PC-9 (cell line): Measurements from ENCODE around the gene ELL2. TPM values are rescaled to one million over a fixed set of nuclear protein-coding genes. Genes with fewer than 3 reads are reported as not detected.

Experiments
- BruUV-seq: library from RNA; stranded (reverse); fragments of 400-500 nt; replicated peaks from 2 replicates; lab custom pipeline; 2021; lab: Mats Ljungman, UMichigan
- CTCF ChIA-PET: fragments of 300-600 bp; sonication (Branson Sonifier 250); formaldehyde crosslinking; loops from one replicate; lab custom pipeline; 2022; ENCODE audit warnings: antibody characterized with exemption; lab: Charles Lee
- POLR2A ChIA-PET: fragments of 300-600 bp; sonication (Branson Sonifier 250); formaldehyde crosslinking; loops from one replicate; lab custom pipeline; 2022; ENCODE audit warnings: antibody characterized with exemption; ENCODE audit not compliant: unreplicated experiment; lab: Charles Lee
- DNase-seq, 2 experiments: peaks; one replicate each; pipeline versions ENCODE4 v3.0.0 to v3.0.0-alpha.2; 2015 to 2022; ENCODE audit warnings: mixed read lengths in 1 of 2
- H2AFZ ChIP-seq: fragments of 200-600 bp; sonication (generic); 2 replicates; pipeline ENCODE4 v1.8.1; 2017; ENCODE audit warnings: antibody characterized with exemption
- H3F3A ChIP-seq: fragments of 200-600 bp; sonication (generic); 2 replicates; pipeline ENCODE4 v1.8.1; 2017; ENCODE audit warnings: antibody characterized with exemption, mild to moderate bottlenecking, low read depth; ENCODE audit not compliant: insufficient read depth
- H3K27ac ChIP-seq: fragments of 200-600 bp; sonication (generic); 2 replicates; pipeline ENCODE4 v1.6.1; 2016; ENCODE audit warnings: mixed run types
- H3K27me3 ChIP-seq: fragments of 200-600 bp; sonication (generic); 2 replicates; pipeline ENCODE4 v1.6.1; 2016; ENCODE audit warnings: low read depth, mixed run types; ENCODE audit not compliant: insufficient read depth
- H3K36me3 ChIP-seq: fragments of 200-600 bp; sonication (generic); 2 replicates; pipeline ENCODE4 v1.6.1; 2016; ENCODE audit warnings: low read depth, mixed run types
- H3K4me1 ChIP-seq: fragments of 200-600 bp; sonication (generic); replicated peaks from 2 replicates; pipeline ENCODE4 v1.6.1; 2016; ENCODE audit warnings: mixed run types; ENCODE audit not compliant: insufficient read depth
- H3K4me2 ChIP-seq: fragments of 200-600 bp; sonication (generic); 2 replicates; pipeline ENCODE4 v1.6.1; 2017; ENCODE audit warnings: mixed run types
- H3K4me3 ChIP-seq: fragments of 200-600 bp; sonication (generic); 2 replicates; pipeline ENCODE4 v1.6.1; 2016; ENCODE audit warnings: mixed run types
- H3K79me2 ChIP-seq: fragments of 200-600 bp; sonication (generic); 2 replicates; pipeline ENCODE4 v1.6.1; 2017; ENCODE audit warnings: low read depth, mixed run types
- H3K9me2 ChIP-seq: fragments of 200-600 bp; sonication (generic); 2 replicates; pipeline ENCODE4 v1.8.1; 2017; ENCODE audit warnings: mild to moderate bottlenecking; ENCODE audit not compliant: insufficient read depth
- H3K9me3 ChIP-seq: fragments of 200-600 bp; sonication (generic); 2 replicates; pipeline ENCODE4 v1.8.1; 2016; ENCODE audit warnings: low read depth; ENCODE audit not compliant: insufficient read depth
- H4K20me1 ChIP-seq: fragments of 200-600 bp; sonication (generic); 2 replicates; pipeline ENCODE4 v1.8.1; 2017; ENCODE audit not compliant: insufficient read depth
- EZH2 ChIP-seq: fragments of 200-600 bp; sonication (generic); IDR thresholded peaks from 2 replicates; pipeline ENCODE4 v1.8.0; 2017; ENCODE audit warnings: antibody characterized with exemption, low read depth
- intact Hi-C: fragments of 100-400 bp; cut with micrococcal nuclease; formaldehyde crosslinking; loops from one replicate; pipeline ENCODE4 v1.10.0; 2022; ENCODE audit not compliant: unreplicated experiment
- total RNA-seq: library from RNA; stranded (reverse); gene quantifications from 2 replicates; pipeline ENCODE4 v1.2.3, GENCODE V29; 2021
- TF ChIP-seq, protein P1 (sequence below): fragments of 200-600 bp; sonication (generic); conservative IDR thresholded peaks from 2 replicates; pipeline ENCODE4 v1.6.1; 2017; ENCODE audit warnings: mixed run types, antibody characterized with exemption, mild to moderate bottlenecking, moderate library complexity

The ELL2 gene
- total RNA-seq, 1 experiment from 2014 or later = 25.5 TPM

DNA sequence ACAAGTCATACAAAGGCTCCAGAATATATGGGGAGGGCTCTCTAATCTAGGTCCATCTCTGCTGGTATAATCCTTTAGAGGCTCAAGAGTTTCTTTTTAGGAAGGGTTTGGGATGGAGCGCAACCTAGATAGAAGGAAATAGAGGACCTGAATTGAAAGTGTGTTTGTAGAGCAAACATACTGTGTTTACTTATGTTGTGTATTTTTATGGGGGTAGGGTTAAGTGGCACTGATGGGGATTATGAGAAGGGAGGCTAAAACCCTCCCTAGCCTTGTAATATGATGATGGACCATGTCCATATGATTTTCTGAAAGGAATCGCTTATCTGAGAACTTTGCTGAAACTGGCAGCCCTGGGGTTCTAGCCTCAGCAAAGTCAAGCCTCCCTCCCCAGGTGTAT, 4.4 kb upstream of the ELL2 start:
- no peak overlapping the region for H2AFZ ChIP-seq
- H3K36me3 ChIP-seq = no peaks in the 10 kb centered on the region
- no peaks in the 10 kb centered on the region for H3K9me2 ChIP-seq
- intact Hi-C loops = loop anchor here (10.0 kb wide), 1 partner anchor 321 kb away; the partner anchor contains the start of gene RFESD
- no peak overlapping the region for H3K27ac ChIP-seq
- H3K4me3 ChIP-seq = no peak overlapping the region
- CTCF ChIA-PET = no interaction called here
- BruUV-seq = no TSS peak
- peaks cover 8% of the 10 kb centered on the region for H3F3A ChIP-seq
- peaks cover 27% of the 10 kb centered on the region for H3K4me1 ChIP-seq
- no peak for TF ChIP-seq EZH2
- TF ChIP-seq, protein P1, sequence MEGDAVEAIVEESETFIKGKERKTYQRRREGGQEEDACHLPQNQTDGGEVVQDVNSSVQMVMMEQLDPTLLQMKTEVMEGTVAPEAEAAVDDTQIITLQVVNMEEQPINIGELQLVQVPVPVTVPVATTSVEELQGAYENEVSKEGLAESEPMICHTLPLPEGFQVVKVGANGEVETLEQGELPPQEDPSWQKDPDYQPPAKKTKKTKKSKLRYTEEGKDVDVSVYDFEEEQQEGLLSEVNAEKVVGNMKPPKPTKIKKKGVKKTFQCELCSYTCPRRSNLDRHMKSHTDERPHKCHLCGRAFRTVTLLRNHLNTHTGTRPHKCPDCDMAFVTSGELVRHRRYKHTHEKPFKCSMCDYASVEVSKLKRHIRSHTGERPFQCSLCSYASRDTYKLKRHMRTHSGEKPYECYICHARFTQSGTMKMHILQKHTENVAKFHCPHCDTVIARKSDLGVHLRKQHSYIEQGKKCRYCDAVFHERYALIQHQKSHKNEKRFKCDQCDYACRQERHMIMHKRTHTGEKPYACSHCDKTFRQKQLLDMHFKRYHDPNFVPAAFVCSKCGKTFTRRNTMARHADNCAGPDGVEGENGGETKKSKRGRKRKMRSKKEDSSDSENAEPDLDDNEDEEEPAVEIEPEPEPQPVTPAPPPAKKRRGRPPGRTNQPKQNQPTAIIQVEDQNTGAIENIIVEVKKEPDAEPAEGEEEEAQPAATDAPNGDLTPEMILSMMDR = no peak
- 0 out of 2 replicates have a peak, but pooled peaks cover 5% of the 10 kb centered on the region for H3K9me3 ChIP-seq
- H3K4me2 ChIP-seq = no peak overlapping the region
- POLR2A ChIA-PET = no interaction called here
- no peaks in the 10 kb centered on the region for H4K20me1 ChIP-seq
- DNase-seq = no peak
- H3K79me2 ChIP-seq = 0 out of 2 replicates have a peak, but pooled peaks cover under 1% of the 10 kb centered on the region
- no peaks in the 10 kb centered on the region for H3K27me3 ChIP-seq

DNA sequence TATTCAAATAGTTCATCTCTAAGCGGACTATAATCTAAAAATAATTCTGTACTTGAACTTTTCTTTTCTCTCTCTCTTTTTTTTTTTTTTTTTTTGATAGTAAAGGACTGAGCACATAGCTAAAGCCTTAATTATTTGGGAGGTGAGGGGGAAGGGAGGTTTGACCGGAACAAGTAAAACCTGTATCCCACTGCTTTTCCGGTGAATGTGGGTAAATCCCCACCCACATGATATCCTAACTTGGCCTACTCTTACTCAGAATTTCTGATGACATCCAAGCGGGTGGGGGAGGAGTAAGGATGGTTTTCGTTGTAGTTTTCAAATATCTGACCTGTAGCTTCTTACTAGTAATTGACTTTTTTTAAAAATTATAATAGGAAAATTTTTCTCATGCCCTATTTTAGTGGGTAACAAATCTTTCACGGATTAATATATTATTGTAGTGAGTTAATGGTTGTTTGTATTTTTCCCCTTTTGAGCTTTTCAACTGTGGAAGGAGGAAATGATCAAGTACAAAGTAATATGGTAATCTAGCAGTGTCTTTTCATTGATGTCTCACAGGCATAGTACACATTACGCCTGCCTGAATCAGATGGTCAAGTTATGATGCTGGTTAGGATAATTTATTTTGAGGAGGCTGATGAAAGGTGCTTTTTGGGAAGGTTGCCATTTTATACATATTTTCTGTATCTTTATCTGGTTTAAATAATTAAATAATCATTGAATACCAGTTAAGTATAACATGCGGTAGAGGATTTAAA, 2.2 kb upstream of the ELL2 start:
- BruUV-seq = no TSS peak
- DNase-seq = peak; percentile 15 to 72
- ChIA-PET CTCF (interaction anchor here (0.6 kb wide), 1 partner anchor 95 kb away, joined by 6 read pairs; no protein-coding TSS in a partner anchor), POLR2A (interaction anchor here (0.7 kb wide), 1 partner anchor 291 kb away, joined by 3 read pairs; no protein-coding TSS in a partner anchor)
- H3K4me1 ChIP-seq = peaks cover 37% of the 10 kb centered on the region
- no peaks in the 10 kb centered on the region for H3K9me3 ChIP-seq
- H3K4me2 ChIP-seq = peak overlapping the region; percentile 90
- no peak for TF ChIP-seq EZH2
- TF ChIP-seq, protein P1 = no peak
- 0 out of 2 replicates have a peak overlapping the region, but pooled peaks have one; percentile 55 for H2AFZ ChIP-seq
- H3F3A ChIP-seq = peaks cover 8% of the 10 kb centered on the region
- H4K20me1 ChIP-seq = 0 out of 2 replicates have a peak, but pooled peaks cover 4% of the 10 kb centered on the region
- no peaks in the 10 kb centered on the region for H3K36me3 ChIP-seq
- no peak overlapping the region for H3K4me3 ChIP-seq
- H3K9me2 ChIP-seq = no peaks in the 10 kb centered on the region
- H3K27ac ChIP-seq = peak overlapping the region; percentile 76
- no peaks in the 10 kb centered on the region for H3K27me3 ChIP-seq
- H3K79me2 ChIP-seq = peaks cover 23% of the 10 kb centered on the region
- intact Hi-C loops = loop anchor here (2.0 to 10.0 kb wide), 3 partner anchors 82 to 319 kb away; partner anchors contain the start of gene RFESD

DNA sequence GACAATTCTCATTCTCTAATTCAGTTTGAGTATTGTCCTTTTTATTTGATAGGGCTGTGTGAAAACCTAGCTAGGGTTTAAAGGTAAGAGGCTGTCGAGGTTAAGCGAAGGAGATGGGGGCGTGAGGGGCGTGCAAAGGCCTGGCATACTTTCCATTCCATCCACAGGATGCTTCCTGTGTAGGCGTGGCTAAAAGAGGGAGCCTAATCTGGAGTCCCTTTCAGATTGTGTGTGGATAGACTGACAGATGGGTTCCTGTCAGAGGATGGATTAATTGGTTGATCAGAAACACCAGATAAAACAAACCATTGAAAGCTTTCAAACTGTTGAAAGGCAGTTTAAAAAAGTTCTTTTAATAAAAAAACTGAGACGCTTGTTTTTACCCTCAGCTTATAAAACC, 1.1 kb upstream of the ELL2 start:
- DNase-seq = peak in 1 of 2 experiments; percentile 7
- peak overlapping the region; percentile 76 for H3K27ac ChIP-seq
- H3K36me3 ChIP-seq = no peaks in the 10 kb centered on the region
- no TSS peak for BruUV-seq
- H3K4me3 ChIP-seq = peak overlapping the region; percentile 65; the same call in 1 of the 2 replicates
- H3F3A ChIP-seq = peaks cover 8% of the 10 kb centered on the region
- peaks cover 33% of the 10 kb centered on the region for H3K79me2 ChIP-seq
- H3K4me2 ChIP-seq = peak overlapping the region; percentile 90
- ChIA-PET POLR2A (interaction anchor here (0.7 kb wide), 2 partner anchors 54 to 118 kb away, joined by 3 to 5 read pairs; no protein-coding TSS in a partner anchor), CTCF (interaction anchor here (0.7 kb wide), 1 partner anchor 24 kb away, joined by 3 read pairs; no protein-coding TSS in a partner anchor)
- 0 out of 2 replicates have a peak, but pooled peaks cover 4% of the 10 kb centered on the region for H4K20me1 ChIP-seq
- peaks cover 47% of the 10 kb centered on the region for H3K4me1 ChIP-seq
- H3K9me2 ChIP-seq = no peaks in the 10 kb centered on the region
- no peaks in the 10 kb centered on the region for H3K9me3 ChIP-seq
- TF ChIP-seq, protein P1 = no peak
- no peak for TF ChIP-seq EZH2
- H2AFZ ChIP-seq = no peak overlapping the region; the same call in 1 of the 2 replicates
- no peaks in the 10 kb centered on the region for H3K27me3 ChIP-seq
- intact Hi-C loops = loop anchor here (1.0 to 10.0 kb wide), 5 partner anchors 80 to 318 kb away; partner anchors contain the start of gene RFESD
